HCT116 (cell line): Measurements from ENCODE around the gene AIF1.

Source experiments
- CEBPB ChIP-seq: IDR thresholded peaks from 2 replicates; pipeline ENCODE4 v1.6.1; 2012; ENCODE audit warnings: low read depth
- CTCF ChIP-seq, 3 experiments: fragments of 200-600 bp in 1 of 3; sonication (generic) in 1 of 3; IDR thresholded peaks in 2 of 3; conservative IDR thresholded peaks in 1 of 3; 2 replicates each; pipeline ENCODE4 v1.5.1; 2012 to 2017; ENCODE audit warnings: low read depth in 2 of 3, low read length in 2 of 3, antibody characterized with exemption in 1 of 3, borderline replicate concordance in 1 of 3, control low read depth in 1 of 3, mild to moderate bottlenecking in 1 of 3, mixed read lengths in 1 of 3, mixed run types in 1 of 3, moderate library complexity in 1 of 3; ENCODE audit not compliant: insufficient read depth in 1 of 3
- ELF1 ChIP-seq: IDR thresholded peaks from 2 replicates; pipeline ENCODE4 v1.6.1; 2012; ENCODE audit warnings: low read depth, borderline replicate concordance
- EZH2 ChIP-seq: fragments of 200-600 bp; sonication (generic); IDR thresholded peaks from 2 replicates; pipeline ENCODE4 v1.6.1; 2017; ENCODE audit warnings: antibody characterized with exemption, mixed run types
- EZH2phosphoT487 ChIP-seq: fragments of 200-600 bp; IDR thresholded peaks from 2 replicates; pipeline ENCODE4 v1.6.1; 2018; ENCODE audit warnings: antibody characterized with exemption, borderline replicate concordance
- FOSL1 ChIP-seq: IDR thresholded peaks from 2 replicates; pipeline ENCODE4 v1.6.1; 2012; ENCODE audit warnings: low read depth
- JUND ChIP-seq: IDR thresholded peaks from 2 replicates; pipeline ENCODE4 v1.6.1; 2012
- POLR2A ChIP-seq: IDR thresholded peaks from 2 replicates; pipeline ENCODE4 v1.7.0; 2011; ENCODE audit warnings: borderline replicate concordance; ENCODE audit not compliant: insufficient read depth, insufficient read length; ENCODE audit errors: extremely low read depth
- POLR2AphosphoS5 ChIP-seq: IDR thresholded peaks from 2 replicates; pipeline ENCODE4 v1.6.1; 2011; ENCODE audit warnings: mild to moderate bottlenecking, low read depth, low read length, moderate library complexity
- RAD21 ChIP-seq: IDR thresholded peaks from 2 replicates; pipeline ENCODE4 v1.6.1; 2012; ENCODE audit warnings: low read depth, mild to moderate bottlenecking
- SP1 ChIP-seq: IDR thresholded peaks from 2 replicates; pipeline ENCODE4 v1.6.1; 2012; ENCODE audit warnings: low read depth
- TCF7L2 ChIP-seq: IDR thresholded peaks from 2 replicates; pipeline ENCODE4 v1.7.0; 2011; ENCODE audit warnings: borderline replicate concordance, inconsistent platforms; ENCODE audit not compliant: insufficient read depth, insufficient read length; ENCODE audit errors: extremely low read depth
- YY1 ChIP-seq: IDR thresholded peaks from 2 replicates; pipeline ENCODE4 v1.6.1; 2011; ENCODE audit warnings: low read length, low read depth, moderate library complexity, mild to moderate bottlenecking; ENCODE audit not compliant: insufficient replicate concordance; ENCODE audit errors: extremely low read depth
- ZBTB33 ChIP-seq: IDR thresholded peaks from 2 replicates; pipeline ENCODE4 v1.6.1; 2011; ENCODE audit warnings: mild to moderate bottlenecking, low read length, moderate library complexity; ENCODE audit not compliant: insufficient replicate concordance; ENCODE audit errors: extremely low read depth

GRCh38 chr6:31579546-31580437 is 35.2 kb upstream of the AIF1 start:
- TF ChIP-seq CTCF (IDR thresholded peaks at IDR 0.05 in 2 of 3, conservative IDR thresholded peaks at IDR 0.05 in 1 of 3; ENCODE audit: borderline replicate concordance in 1 of 3, insufficient read depth in 1 of 3, low read depth in 2 of 3, low read length in 2 of 3) (no peak), JUND (no peak), YY1 (no peak), CEBPB (no peak), EZH2 (no peak), ZBTB33 (no peak), POLR2AphosphoS5 (no peak), TCF7L2 (no peak), ELF1 (no peak), EZH2phosphoT487 (no peak), RAD21 (no peak), SP1 (no peak), POLR2A (no peak), FOSL1 (no peak)
